Rectal smooth muscle tissue (tissue), 1 donor: ENCODE results near the gene SPATA25.

Experiments used
- H3K27ac ChIP-seq: one replicate; pipeline ENCODE4 v1.7.0; 2013; ENCODE audit warnings: low read depth, low read length, inconsistent platforms
- H3K27me3 ChIP-seq: one replicate; pipeline ENCODE4 v1.7.0; 2013; ENCODE audit warnings: low read length; ENCODE audit not compliant: control insufficient read depth, insufficient read depth
- H3K36me3 ChIP-seq: one replicate; pipeline ENCODE4 v1.7.0; 2013; ENCODE audit warnings: low read length; ENCODE audit not compliant: control insufficient read depth, insufficient read depth
- H3K4me1 ChIP-seq: one replicate; pipeline ENCODE4 v1.7.0; 2013; ENCODE audit warnings: low read length; ENCODE audit not compliant: control insufficient read depth, insufficient read depth
- H3K4me3 ChIP-seq: one replicate; pipeline ENCODE4 v1.7.0; 2013; ENCODE audit warnings: low read length
- H3K9ac ChIP-seq: one replicate; pipeline ENCODE4 v1.7.0; 2013; ENCODE audit warnings: low read length

SPATA25 gene

DNA sequence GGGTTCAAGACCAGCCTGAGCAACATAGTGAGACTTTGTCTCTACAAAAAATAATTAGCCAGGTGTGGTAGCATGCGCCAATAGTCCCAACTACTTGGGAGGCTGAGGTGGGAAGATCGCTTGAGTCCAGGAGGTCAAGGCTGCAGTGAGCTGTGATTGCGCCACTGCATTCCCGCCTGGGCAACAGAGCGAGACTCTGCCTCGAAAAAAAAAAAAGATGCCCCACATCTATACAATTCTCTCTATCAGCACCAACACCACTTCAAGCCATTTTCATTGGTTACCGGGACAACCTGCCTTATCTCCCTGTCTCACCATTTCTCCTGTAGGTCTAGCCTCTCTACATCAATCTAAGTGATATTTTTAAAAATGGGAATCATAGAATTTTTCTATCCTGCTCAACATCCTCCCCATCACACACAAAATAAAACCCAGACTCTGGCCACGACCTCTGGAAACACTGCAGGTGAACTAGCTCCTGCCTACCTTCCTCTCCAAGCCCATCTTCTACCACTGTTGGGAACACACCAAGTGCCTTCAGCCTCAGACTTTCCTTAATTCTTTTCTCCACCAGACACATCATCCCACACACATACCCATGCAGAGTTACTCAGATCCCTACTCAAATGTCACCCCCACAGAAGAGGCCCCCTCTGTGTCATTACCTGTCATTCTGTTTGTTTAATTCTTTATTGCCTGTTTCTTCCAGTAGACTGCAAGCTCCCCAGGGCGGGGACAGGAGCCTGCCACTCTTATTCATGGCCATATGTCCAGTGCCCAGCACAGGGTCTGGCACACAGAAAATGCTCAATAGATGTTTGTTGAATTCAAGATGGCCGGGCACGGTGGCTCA is 34.1 kb upstream of the SPATA25 start:
- H3K27me3 ChIP-seq: no peaks in the 10 kb centered on the region
- peak overlapping the region; percentile 29 for H3K9ac ChIP-seq
- H3K4me1 ChIP-seq: peaks cover 4% of the 10 kb centered on the region
- H3K36me3 ChIP-seq: no peaks in the 10 kb centered on the region
- no peak overlapping the region for H3K4me3 ChIP-seq
- no peak overlapping the region for H3K27ac ChIP-seq

DNA sequence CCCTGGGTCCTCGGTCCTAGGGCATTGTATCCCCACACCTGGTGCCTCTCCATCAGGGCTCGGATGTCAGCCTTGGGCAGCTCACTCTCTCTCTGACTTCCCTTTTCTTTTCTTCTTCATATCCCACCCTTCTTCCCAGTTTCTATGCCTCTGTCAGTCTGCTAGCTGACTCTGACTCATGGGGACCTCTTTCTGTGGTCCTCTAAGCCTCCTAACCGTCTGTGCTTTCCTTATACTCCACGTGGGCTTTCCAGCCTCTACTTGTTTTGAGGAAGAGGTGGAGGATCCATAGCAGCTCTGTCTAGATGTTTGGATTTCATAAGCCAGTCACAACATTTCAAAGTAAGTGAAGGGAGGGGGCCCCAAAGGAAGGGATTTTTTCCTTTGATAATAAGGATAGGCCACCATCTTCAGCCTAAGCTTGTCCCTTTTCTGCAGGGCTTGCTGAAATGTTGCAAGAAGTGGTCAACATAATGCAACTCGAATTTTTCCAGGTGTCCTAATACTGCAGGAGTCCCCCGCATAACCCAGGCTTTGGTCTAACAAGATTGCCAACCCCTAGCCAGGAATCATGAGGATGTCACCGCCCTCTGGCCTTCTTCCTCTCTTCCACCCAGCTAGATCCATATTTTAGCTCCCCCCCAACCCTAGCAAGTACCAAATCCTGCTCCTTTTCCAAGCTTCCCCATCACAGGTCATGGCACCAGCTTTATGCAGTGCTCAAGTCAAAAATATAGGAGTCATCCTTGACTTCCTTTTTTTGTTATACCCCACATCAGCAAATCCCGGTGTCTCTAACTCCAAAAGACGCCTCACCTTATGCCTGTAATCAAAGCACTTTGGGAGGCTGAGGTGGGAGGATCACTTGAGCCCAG is 33.3 kb upstream of the SPATA25 start:
- Histone ChIP-seq H3K36me3 (no peaks in the 10 kb centered on the region), H3K27ac (no peak overlapping the region), H3K4me3 (no peak overlapping the region), H3K27me3 (no peaks in the 10 kb centered on the region), H3K4me1 (peaks cover 4% of the 10 kb centered on the region), H3K9ac (no peak overlapping the region)

DNA sequence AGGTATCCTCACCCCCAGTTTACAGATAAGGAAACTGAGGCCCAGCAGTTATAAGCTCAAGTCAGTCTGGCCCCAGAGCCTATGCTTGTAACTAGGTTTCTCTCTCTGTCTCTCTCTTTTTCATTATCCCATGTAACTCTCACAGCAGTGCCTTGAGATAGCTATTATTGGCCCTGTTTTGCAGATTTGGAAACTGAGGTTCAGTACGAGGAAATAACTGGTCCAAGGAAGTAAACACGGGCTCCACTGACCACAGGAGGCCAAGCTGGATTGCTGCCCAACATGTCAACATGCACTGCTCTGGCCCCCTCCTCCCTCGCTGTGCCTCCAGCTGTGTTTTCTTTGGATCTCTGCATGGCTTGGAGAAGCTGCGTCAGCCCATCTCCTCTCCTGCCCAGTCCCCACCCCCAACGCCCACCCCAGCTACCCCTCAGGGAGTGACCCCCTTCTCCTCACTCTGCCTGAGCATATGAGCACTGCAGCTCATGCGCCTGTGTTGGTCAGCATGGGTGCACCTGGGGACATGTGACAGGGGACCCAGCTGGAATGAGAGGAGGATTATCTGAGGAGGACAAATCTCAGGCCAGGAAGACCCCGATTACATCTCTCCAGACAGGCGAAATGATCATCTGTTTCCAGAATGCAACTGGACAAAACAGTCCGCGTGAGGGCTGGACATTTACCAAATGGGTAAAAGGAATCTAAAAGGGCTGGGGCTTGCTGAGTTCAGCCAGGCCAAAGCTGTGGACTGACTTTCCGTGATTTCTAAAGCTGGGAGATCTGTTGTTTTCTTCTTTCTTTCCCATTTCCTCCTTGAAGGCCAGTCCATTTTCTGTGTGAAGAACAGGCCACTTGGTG is 32.3 kb upstream of the SPATA25 start:
- H3K9ac ChIP-seq: no peak overlapping the region

DNA sequence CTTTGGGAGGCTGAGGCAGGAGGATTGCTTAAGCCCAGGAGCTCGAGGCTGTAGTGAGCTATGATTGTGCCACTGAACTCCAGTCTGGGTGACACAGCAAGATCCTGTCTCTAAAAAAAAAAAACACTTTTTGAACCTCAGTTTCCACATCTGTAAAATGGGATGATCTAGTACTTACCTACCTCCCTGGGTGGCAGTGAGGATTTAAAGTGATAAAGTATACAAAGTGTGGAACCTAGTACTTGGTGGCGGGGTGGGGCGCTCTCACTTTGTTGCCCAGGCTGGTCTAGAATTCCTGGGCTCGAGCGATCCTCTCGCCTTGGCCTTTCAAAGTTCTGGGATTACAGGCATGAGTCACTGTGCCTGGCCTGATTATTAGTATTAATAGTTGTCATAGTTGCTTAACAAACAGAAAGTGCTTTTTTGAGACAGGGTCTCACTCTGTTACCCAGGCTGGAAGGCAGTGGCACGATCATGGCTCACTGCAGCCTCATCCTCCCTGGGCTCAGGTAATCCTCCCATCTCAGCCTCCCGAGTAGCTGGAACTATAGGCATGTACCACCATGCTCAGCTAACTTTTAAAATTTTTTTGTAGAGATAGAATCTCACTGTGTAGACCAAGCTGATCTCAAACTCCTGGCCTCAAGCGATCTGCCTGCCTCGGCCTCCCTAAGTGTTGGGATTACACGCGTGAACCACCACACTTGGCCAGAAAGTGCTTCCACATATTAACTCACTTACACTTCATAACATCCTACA is 31.5 kb upstream of the SPATA25 start:
- Histone ChIP-seq H3K9ac (no peak overlapping the region), H3K4me1 (no peaks in the 10 kb centered on the region), H3K27me3 (no peaks in the 10 kb centered on the region), H3K27ac (peak overlapping the region; percentile 67), H3K36me3 (no peaks in the 10 kb centered on the region), H3K4me3 (no peak overlapping the region)

More for the DNA sequence above, 32.3 kb upstream of the SPATA25 start:
- Histone ChIP-seq H3K36me3 (no peaks in the 10 kb centered on the region), H3K27ac (no peak overlapping the region), H3K4me3 (no peak overlapping the region), H3K4me1 (peaks cover 4% of the 10 kb centered on the region), H3K27me3 (no peaks in the 10 kb centered on the region)

GRCh38 chr20:45918182-45918737 is 30.8 kb upstream of the SPATA25 start:
- H3K36me3 ChIP-seq: no peaks in the 10 kb centered on the region
- no peaks in the 10 kb centered on the region for H3K4me1 ChIP-seq
- H3K9ac ChIP-seq: no peak overlapping the region
- no peak overlapping the region for H3K4me3 ChIP-seq
- H3K27me3 ChIP-seq: no peaks in the 10 kb centered on the region
- H3K27ac ChIP-seq: peak overlapping the region; percentile 67

GRCh38 chr20:45917790-45918141 is 30.3 kb upstream of the SPATA25 start:
- Histone ChIP-seq H3K27me3 (no peaks in the 10 kb centered on the region), H3K4me1 (no peaks in the 10 kb centered on the region), H3K9ac (no peak overlapping the region), H3K4me3 (no peak overlapping the region), H3K36me3 (no peaks in the 10 kb centered on the region), H3K27ac (peak overlapping the region; percentile 43)

- Histone ChIP-seq H3K27ac (no peak overlapping the region), H3K27me3 (no peaks in the 10 kb centered on the region), H3K4me1 (peaks cover 7% of the 10 kb centered on the region)
Observed at GRCh38 chr20:45913116-45913515, 25.7 kb upstream of the SPATA25 start.

GRCh38 chr20:45912344-45912682 is 24.9 kb upstream of the SPATA25 start:
- H3K27ac ChIP-seq: peak overlapping the region; percentile 37
- H3K4me1 ChIP-seq: peaks cover 7% of the 10 kb centered on the region
- H3K9ac ChIP-seq: no peak overlapping the region
- no peaks in the 10 kb centered on the region for H3K36me3 ChIP-seq
- H3K27me3 ChIP-seq: no peaks in the 10 kb centered on the region
- H3K4me3 ChIP-seq: peak overlapping the region; percentile 83

More at GRCh38 chr20:45913116-45913515, 25.7 kb upstream of the SPATA25 start:
- Histone ChIP-seq H3K9ac (no peak overlapping the region), H3K4me3 (no peak overlapping the region), H3K36me3 (no peaks in the 10 kb centered on the region)

DNA sequence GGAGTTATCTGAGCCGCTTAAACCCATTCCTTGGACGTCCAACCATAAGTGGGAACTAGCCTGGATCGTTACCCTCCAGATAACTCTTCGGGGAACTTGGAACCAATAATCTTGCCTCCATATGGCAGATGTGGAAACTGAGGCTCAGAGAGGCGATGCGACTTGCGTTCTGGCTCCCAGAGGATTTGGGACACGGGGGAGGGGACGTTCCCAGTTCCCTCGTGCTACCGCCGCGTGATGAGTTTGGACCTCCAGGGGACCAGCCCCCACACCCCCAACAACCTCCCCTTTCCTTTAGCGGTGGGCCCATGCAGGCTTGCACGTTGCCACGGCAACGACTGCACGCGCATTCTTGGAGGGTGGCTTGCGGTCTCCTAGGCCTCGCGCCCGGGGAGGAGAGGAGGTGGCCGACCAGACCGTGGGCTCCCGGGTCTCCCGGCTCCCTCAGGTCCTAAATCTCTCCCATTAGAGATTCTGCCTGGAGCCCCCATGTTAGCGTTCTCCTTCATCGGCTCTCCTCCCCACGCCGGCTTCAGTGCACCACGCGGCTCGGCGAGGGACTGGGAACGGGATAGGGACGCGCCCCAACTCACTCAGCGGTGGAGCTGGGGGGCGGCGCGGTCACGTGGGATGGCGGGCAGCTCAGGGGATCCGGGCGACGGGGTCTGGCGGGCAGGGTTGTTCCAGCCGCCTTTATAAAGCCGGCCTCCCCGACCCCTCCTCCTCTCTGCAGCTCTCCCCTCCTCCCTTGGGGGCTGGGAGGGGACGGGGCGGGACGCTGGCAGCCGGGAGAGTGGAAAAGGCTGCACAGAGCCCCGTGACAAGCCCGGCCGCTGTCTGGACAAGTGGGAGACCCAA is 24.3 kb upstream of the SPATA25 start, which contains the start of gene PLTP:
Gene PLTP (minus strand): TSS at position 670 of the 858 bp plus-strand sequence. CDS start 703 bp downstream, outside the sequence.
- H3K4me3 ChIP-seq: peak within 1 kb of the TSS; percentile 83
- peaks cover 7% of the 10 kb centered on the region for H3K4me1 ChIP-seq
- H3K36me3 ChIP-seq: no peaks in the 10 kb centered on the region
- peak within 1 kb of the TSS; percentile 82 for H3K27ac ChIP-seq
- no peaks in the 10 kb centered on the region for H3K27me3 ChIP-seq
- peak within 1 kb of the TSS; percentile 73 for H3K9ac ChIP-seq

GRCh38 chr20:45910670-45911485 is 23.5 kb upstream of the SPATA25 start:
- Histone ChIP-seq H3K27me3 (no peaks in the 10 kb centered on the region), H3K36me3 (no peaks in the 10 kb centered on the region), H3K9ac (no peak overlapping the region), H3K4me1 (peaks cover 7% of the 10 kb centered on the region), H3K27ac (peak overlapping the region; percentile 82), H3K4me3 (peak overlapping the region; percentile 83)
